ENCODE data around the gene SMIM45.
A peak's percentile ranks its signal among the peaks of the same experiment; 100 is the strongest.
"Not testable (repeated sequence)": the region's sequence is repeated elsewhere in the genome, so short reads cannot be mapped to it uniquely, and the experiment has no call there.

SMIM45 gene

GRCh38 chr22:41935509-41935908 is 16.4 kb upstream of the SMIM45 start:
- no peak for DNase-seq

DNA sequence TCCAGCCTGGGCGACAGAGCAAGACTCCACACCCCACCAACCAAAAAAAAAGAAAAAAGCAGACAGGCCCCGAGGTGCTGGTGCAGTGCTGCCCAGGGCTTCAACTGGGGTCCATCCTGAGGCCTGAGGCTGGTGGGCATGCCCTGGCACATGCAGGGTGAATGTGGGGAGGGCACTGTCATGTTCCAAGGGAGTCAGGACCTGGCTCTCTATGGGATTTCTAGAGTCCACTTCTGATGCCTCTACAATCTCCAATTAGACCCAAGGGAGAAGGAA is 15.1 kb upstream of the SMIM45 start:
- DNase-seq: no peak

- DNase-seq: peak; percentile 97
Measured at GRCh38 chr22:41939981-41940831, 11.7 kb upstream of the SMIM45 start.

- peak; percentile 89 for DNase-seq
Measured at GRCh38 chr22:41940832-41941765, 10.9 kb upstream of the SMIM45 start.

DNA sequence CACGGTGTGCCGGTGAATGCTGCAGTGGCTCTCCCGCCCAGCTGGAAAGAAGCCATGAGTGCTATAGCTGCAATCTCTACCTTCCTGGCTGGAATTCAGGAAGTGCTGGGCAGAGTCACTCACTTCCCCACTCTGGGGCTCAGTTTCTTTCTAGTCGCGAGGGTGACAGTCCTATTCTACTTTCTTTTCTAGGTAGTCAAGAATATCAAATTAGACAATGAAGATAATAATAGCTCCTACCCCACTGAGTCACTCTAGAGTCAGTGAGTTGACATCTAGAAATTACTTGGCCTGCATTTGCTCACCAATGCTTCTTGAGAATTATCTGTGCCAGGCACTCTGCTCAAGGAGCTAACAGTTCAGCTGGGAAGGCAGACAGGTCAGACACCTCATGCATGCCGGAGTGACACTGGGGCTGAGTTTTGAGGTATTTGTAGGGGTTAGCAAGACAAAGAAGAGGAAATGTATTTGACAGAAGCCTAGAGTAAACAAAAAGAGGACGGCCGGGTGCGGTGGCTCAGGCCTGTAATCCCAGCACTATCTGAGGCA is 8.2 kb upstream of the SMIM45 start:
- no peak for DNase-seq

DNA sequence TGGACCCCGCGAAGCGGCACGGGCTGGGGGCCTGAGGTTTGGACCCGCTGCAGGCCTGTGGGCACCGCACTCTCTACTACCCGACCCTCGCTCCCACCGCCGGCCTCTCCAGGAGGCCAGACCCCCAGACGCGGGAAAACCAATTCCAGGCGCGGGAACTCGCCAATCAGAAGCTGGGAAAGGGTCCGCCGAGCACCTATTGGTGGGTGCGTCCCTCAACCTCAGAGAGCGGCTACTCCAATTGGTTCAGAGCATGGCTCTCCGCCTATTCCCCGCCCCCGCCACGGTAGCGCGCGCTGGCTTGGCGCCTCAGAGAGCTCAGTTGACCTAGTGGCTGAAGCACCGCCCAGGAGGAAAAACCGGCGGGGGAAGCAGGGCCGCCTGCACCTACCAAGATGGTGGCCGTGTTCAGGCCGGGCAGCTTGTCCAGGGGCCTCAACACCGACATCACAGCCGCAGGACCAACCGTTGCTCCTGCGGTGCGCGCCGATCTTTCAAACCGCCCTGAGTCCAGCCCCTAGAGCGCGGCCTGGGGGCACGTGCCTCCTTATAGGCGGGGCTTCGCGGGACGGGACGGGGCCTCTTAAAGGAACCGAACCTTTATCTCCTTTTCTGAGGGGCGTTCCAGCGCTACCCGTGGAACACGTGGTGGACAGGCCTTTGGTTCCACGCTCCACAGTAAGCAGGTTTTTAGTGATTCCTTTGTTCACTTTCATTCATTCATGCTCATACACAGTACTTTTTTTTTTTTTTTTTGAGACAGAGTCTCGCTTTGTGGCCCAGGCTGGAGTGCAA is 5.1 kb upstream of the SMIM45 start, which contains the start of gene CENPM:
Gene CENPM, minus strand, starts transcription at position 524 of the 795 bp plus-strand sequence. Its CDS starts 76 bp downstream, at position 448.
- peak; percentile 93 for DNase-seq

GRCh38 chr22:41947424-41948080 is 4.4 kb upstream of the SMIM45 start:
- DNase-seq: no peak

DNA sequence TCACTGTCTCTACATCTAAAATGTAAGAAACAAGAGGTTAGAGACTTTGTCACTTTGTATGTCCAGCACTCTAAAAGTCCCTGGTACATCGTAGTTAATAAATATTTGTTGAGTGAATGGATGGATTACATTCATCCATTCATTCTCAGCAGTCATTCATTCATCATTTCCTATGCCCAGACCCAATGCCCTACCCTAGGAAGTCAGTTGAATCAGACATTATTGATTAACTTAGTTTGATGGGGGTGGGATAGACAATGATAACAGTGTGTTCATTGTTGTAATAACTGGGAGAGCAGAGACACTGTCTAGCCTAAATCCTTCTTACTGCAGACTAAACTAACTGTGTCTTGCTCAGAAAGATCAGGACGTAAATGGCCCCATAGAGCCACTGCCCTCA is 3.8 kb upstream of the SMIM45 start:
- DNase-seq: no peak

DNA sequence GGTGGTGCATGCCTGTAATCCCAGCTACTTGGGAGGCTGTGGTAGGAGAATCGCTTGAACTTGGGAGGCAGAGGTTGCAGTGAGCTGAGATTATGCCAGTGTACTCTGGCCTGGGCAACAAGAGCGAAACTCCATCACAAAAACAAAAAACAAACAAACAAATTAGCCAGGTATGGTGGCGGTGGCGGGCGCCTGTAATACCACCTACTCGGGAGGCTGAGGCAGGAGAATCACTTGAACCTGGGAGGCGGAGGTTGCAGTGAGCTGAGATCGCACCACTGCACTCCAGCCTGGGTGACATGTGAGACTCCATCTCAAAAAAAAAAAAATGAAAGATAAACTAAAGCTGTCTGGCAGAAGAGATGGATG is 3.0 kb upstream of the SMIM45 start:
- DNase-seq: not testable (repeated sequence)

- no peak for DNase-seq
Measured at GRCh38 chr22:41949297-41949965, 2.5 kb upstream of the SMIM45 start.

GRCh38 chr22:41952713-41953112 is 763 bp downstream of the SMIM45 start:
- DNase-seq: no peak

DNA sequence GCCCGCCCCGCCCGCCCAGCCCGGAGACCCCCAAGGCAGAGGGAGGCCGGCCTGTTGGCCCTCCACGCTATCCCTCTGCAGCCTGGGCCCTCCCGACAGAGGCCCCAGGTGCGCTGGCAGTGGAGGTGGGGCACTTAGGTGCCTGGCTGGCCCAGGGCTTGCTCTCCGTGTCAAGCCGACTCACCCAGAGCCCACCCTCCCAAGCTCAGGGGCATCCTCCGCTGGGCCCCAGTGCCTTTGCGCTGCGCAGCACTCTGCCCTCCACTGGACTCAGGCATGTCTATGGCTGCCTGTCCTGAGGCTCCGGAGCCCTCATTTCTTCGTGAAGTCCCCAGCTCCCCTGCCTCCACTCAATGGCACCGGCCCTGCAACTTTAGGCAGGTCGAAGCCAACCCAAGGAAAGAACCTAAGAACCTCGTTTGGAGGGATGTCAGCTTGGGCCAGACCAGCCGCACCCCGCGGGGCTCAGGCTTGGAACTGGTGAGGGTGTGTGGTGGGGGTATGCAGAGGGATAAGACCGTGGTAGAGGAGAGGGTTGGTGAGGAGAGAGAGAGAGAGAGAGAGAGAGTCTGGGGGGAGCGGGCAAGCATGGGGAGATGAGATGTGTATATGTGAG is 6.1 kb downstream of the SMIM45 start:
- no peak for DNase-seq

DNA sequence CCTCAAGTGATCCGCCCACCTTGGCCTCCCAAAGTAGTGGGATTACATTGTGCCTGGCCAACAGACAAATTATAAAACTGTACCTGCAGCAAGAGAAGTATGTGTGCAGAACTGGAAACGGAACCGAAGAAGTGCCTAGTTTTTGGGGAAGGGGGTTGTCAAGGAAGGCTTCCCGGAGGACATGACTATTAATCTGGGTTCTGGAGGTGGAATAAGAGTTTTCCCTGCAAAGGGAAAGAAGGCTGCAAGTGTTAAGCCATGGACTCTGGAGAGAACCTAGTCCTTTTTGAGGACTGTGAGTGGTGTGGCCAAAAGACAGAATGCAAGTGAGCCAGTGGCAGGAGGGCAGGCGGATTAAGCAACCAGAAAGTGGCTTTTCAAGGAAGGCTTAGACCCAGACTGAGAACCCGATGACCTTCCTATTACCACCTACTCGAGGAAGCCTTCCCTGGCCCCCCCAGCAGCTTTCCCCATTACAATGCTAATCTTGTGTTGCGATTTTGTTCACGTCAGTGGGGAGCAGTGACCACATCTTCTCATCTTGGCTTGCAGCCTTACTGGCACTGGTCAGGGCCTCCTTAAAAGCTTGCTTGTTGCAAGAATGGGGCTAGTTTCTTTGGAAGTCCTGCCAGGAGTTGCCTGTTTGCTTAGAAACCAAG is 11.6 kb downstream of the SMIM45 start:
- DNase-seq: no peak

DNA sequence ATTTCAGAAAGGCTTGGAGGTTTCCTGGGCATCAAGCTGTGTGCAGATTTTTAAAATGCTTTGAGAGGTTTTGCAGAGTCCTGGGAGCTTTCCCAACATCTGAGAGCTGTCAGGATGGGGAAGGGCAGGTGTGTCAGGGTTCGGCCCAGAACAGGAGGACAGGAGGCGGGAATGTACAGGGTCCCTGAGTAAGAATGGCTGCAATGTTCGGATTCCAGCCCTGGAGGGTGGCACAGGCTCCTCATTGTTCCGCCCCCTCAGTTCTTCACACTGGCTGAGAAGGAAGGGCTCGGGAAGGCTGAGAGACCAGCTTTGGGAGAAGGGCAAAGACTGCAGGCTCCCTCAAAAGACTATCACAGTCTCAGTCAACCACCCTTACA is 12.2 kb downstream of the SMIM45 start:
- no peak for DNase-seq

- DNase-seq: no peak
Measured at GRCh38 chr22:41966225-41966606, 14.3 kb downstream of the SMIM45 start.

GRCh38 chr22:41966607-41967240 is 14.8 kb downstream of the SMIM45 start:
- peak; percentile 28 for DNase-seq

- DNase-seq: no peak
Measured at GRCh38 chr22:41968601-41969000, 16.7 kb downstream of the SMIM45 start.

DNA sequence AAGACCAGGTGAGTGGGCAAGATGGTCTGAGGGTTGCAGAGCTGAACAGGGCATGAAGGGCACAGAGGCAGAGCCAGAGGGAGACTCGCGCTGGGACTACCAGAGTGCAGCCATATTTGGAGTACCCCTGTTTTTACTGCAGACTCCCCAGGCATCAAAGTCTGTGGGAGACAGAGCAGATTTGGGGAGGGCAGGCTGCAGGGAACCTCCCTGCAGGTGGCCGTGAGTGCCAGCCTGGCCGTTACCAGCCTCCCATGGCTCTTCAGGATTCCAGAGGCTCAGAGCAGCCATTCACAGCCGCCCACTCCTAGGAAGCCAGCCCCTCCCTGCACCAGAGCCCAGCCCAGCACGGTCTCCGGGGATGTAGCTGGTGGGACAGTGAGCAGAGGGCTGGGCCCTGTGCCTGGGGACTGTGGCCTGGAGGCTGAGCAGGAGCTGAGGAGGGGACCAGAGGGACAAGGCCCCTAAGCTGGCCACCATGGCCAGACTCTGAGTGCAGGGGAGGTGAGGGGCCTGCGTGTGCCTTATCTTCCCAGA is 17.2 kb downstream of the SMIM45 start, which contains the start of gene SEPTIN3:
Gene SEPTIN3, plus strand, starts transcription at position 334 of the 537 bp plus-strand sequence. CDS start 2,050 bp downstream, outside the sequence.
- no peak for DNase-seq

- no peak for DNase-seq
Measured at GRCh38 chr22:41970601-41971000, 18.7 kb downstream of the SMIM45 start.

DNA sequence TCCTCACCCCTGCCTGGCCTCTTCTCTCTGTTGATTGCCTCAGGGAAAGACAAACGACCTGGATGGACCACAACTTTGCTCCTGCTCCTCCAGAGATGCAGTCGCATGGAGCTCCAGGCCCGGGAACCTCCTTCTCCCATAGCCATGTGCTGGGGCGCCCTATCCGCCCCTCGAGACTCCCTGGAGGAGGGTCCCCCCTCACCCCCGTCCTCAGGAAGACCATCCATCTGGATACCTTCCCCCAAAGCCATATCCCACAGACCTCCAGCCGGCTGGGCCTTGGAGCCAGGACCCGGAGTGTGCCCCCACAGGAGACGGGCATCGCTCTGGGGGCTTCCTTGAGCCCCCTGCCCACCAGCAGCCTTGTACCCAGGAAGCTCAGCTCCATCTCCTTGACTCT is 19.5 kb downstream of the SMIM45 start:
- no peak for DNase-seq

Measured in activated naive CD4-positive, alpha-beta T cell treated with Interleukin-2 at 50 U/mL for 16 hours (primary cell).